Fibroblast of lung (primary cell): ENCODE measurements around the gene RFX2. TPM values are rescaled to one million over a fixed set of nuclear protein-coding genes. Genes with fewer than 3 reads are reported as not detected.

Experiments used
- DNase-seq, 2 donors: peaks; one replicate each; pipeline versions ENCODE4 v3.0.0 to v3.0.0-alpha.2; 2010; ENCODE audit warnings: low read depth in 2 of 2
- H2AFZ ChIP-seq: 2 replicates; pipeline ENCODE4 v1.5.1; 2012; ENCODE audit warnings: low read length, control low read depth, inconsistent platforms
- H3K27ac ChIP-seq: 2 replicates; pipeline ENCODE4 v1.5.1; 2011; ENCODE audit warnings: low read length, control low read depth; ENCODE audit not compliant: insufficient read depth
- H3K27me3 ChIP-seq: 2 replicates; pipeline ENCODE4 v1.5.1; 2011; ENCODE audit warnings: mild to moderate bottlenecking, low read length; ENCODE audit not compliant: control insufficient read depth, insufficient read depth
- H3K36me3 ChIP-seq: 2 replicates; pipeline ENCODE4 v1.5.1; 2011; ENCODE audit warnings: low read length; ENCODE audit not compliant: control insufficient read depth, insufficient read depth
- H3K4me1 ChIP-seq: 2 replicates; pipeline ENCODE4 v1.5.1; 2011; ENCODE audit warnings: low read length; ENCODE audit not compliant: control insufficient read depth, insufficient read depth; ENCODE audit errors: extremely low read depth
- H3K4me2 ChIP-seq: 2 replicates; pipeline ENCODE4 v1.5.1; 2011; ENCODE audit warnings: low read length, control low read depth; ENCODE audit not compliant: insufficient read depth; ENCODE audit errors: extremely low read depth
- H3K4me3 ChIP-seq, 4 experiments: fragments of 200-600 bp in 1 of 4; sonication (generic) in 1 of 4; replicated peaks in 1 of 4; 2 replicates each; pipeline ENCODE4 v1.5.1; 2011 to 2016; ENCODE audit warnings: low read length in 4 of 4, low read depth in 3 of 4, mild to moderate bottlenecking in 3 of 4, control low read depth in 2 of 4, inconsistent platforms in 1 of 4, mixed read lengths in 1 of 4; ENCODE audit not compliant: insufficient read depth in 1 of 4; ENCODE audit errors: control extremely low read depth in 1 of 4
- H3K79me2 ChIP-seq: 2 replicates; pipeline ENCODE4 v1.5.1; 2012; ENCODE audit warnings: mild to moderate bottlenecking, low read length, inconsistent platforms; ENCODE audit not compliant: control insufficient read depth, insufficient read depth
- H3K9ac ChIP-seq: 2 replicates; pipeline ENCODE4 v1.5.1; 2011; ENCODE audit warnings: mild to moderate bottlenecking, low read length, control low read depth; ENCODE audit not compliant: insufficient read depth
- H3K9me3 ChIP-seq: 2 replicates; pipeline ENCODE4 v1.5.1; 2012; ENCODE audit warnings: low read depth, low read length; ENCODE audit not compliant: control insufficient read depth, insufficient read depth
- H4K20me1 ChIP-seq: 2 replicates; pipeline ENCODE4 v1.5.1; 2011; ENCODE audit warnings: low read length; ENCODE audit not compliant: control insufficient read depth, insufficient read depth; ENCODE audit errors: extremely low read depth
- CTCF ChIP-seq, 2 donors: IDR thresholded peaks in 1 of 2; conservative IDR thresholded peaks in 1 of 2; 1 replicate in 1 of 2; 2 replicates in 1 of 2; pipeline ENCODE4 v1.5.1; 2011 to 2012; ENCODE audit warnings: low read length in 2 of 2, control low read depth in 1 of 2, inconsistent platforms in 1 of 2, low read depth in 1 of 2, mild to moderate bottlenecking in 1 of 2
- EZH2 ChIP-seq: IDR thresholded peaks from 2 replicates; pipeline ENCODE4 v1.5.1; 2012; ENCODE audit warnings: low read length, control low read depth, mild to moderate bottlenecking; ENCODE audit errors: missing control alignments
- polyA plus RNA-seq, 2 donors: library from polyadenylated mRNA; depleted of rRNA in 1 of 2; stranded (reverse) in 1 of 2; unstranded in 1 of 2; fragments of >200 nt; gene quantifications; 2 replicates each; pipeline ENCODE4 v1.2.1, GENCODE V29; 2011 to 2012; ENCODE audit warnings: missing spikeins in 1 of 2
- total RNA-seq: library from RNA; depleted of rRNA; stranded (reverse); fragments of >200 nt; gene quantifications from 2 replicates; pipeline ENCODE4 v1.2.1, GENCODE V29; 2014

The RFX2 gene
- total and polyA plus RNA-seq, 2 donors (not counting 1 experiment from before 2014, with no cell fraction given) = 2.5 to 9.6 TPM

GRCh38 chr19:6095760-6096159 lies 14.5 kb downstream of the RFX2 start:
- H3K9ac ChIP-seq = no peak overlapping the region
- H3K9me3 ChIP-seq = no peaks in the 10 kb centered on the region
- no peaks in the 10 kb centered on the region for H3K79me2 ChIP-seq
- H3K4me2 ChIP-seq = no peak overlapping the region
- TF ChIP-seq CTCF (conservative IDR thresholded peaks at IDR 0.05 in 1 of 2, IDR thresholded peaks at IDR 0.05 in 1 of 2; ENCODE audit: low read depth in 1 of 2, low read length in 2 of 2) = no peak
- no peak for TF ChIP-seq EZH2
- no peaks in the 10 kb centered on the region for H4K20me1 ChIP-seq
- no peak overlapping the region for H2AFZ ChIP-seq
- no peaks in the 10 kb centered on the region for H3K27me3 ChIP-seq
- H3K4me1 ChIP-seq = peaks cover 18% of the 10 kb centered on the region
- H3K36me3 ChIP-seq = no peaks in the 10 kb centered on the region
- DNase-seq = no peak
- no peak overlapping the region for H3K4me3 ChIP-seq
- no peak overlapping the region for H3K27ac ChIP-seq

GRCh38 chr19:6092329-6093286 lies 17.7 kb downstream of the RFX2 start:
- no peaks in the 10 kb centered on the region for H3K27me3 ChIP-seq
- peak overlapping the region; percentile 48 for H2AFZ ChIP-seq
- H3K9me3 ChIP-seq = no peaks in the 10 kb centered on the region
- no peak for TF ChIP-seq EZH2
- TF ChIP-seq CTCF (conservative IDR thresholded peaks at IDR 0.05 in 1 of 2, IDR thresholded peaks at IDR 0.05 in 1 of 2; ENCODE audit: low read depth in 1 of 2, low read length in 2 of 2) = no peak
- peak overlapping the region; percentile 72 for H3K9ac ChIP-seq
- H4K20me1 ChIP-seq = no peaks in the 10 kb centered on the region
- H3K4me1 ChIP-seq = peaks cover 22% of the 10 kb centered on the region
- H3K36me3 ChIP-seq = no peaks in the 10 kb centered on the region
- H3K79me2 ChIP-seq = no peaks in the 10 kb centered on the region
- peak; percentile 71 to 90 for DNase-seq
- H3K4me2 ChIP-seq = peak overlapping the region; percentile 92
- H3K4me3 ChIP-seq = peak overlapping the region; percentile 22 to 49 (median 38)
- H3K27ac ChIP-seq = peak overlapping the region; percentile 95

- Histone ChIP-seq H3K4me1 (peaks cover 27% of the 10 kb centered on the region), H3K79me2 (no peaks in the 10 kb centered on the region), H3K9ac (peak overlapping the region; percentile 72), H3K27ac (peak overlapping the region; percentile 95), H3K27me3 (no peaks in the 10 kb centered on the region), H3K36me3 (no peaks in the 10 kb centered on the region), H3K4me3 (peak overlapping the region; percentile 22 to 49 (median 38)), H4K20me1 (no peaks in the 10 kb centered on the region), H3K9me3 (no peaks in the 10 kb centered on the region), H2AFZ (peak overlapping the region; percentile 38), H3K4me2 (peak overlapping the region; percentile 92)
- TF ChIP-seq CTCF (conservative IDR thresholded peaks at IDR 0.05 in 1 of 2, IDR thresholded peaks at IDR 0.05 in 1 of 2; ENCODE audit: low read depth in 1 of 2, low read length in 2 of 2) (no peak), EZH2 (no peak)
- peak; percentile 40 to 67 for DNase-seq
These were observed 18.5 kb downstream of the RFX2 start for GRCh38 chr19:6091771-6092291.
